Activated naive CD4-positive, alpha-beta T cell treated with anti-CD3 and anti-CD28 coated beads for 36 hours (primary cell): ENCODE results near the gene VEGFA. TPM values are rescaled to one million over a fixed set of nuclear protein-coding genes. Genes with fewer than 3 reads are reported as not detected.

ENCODE experiments used
- CTCF ChIA-PET: fragments of 350-600 bp; sonication (Branson Sonifier 250); formaldehyde crosslinking; loops from one replicate; lab custom pipeline; 2021; ENCODE audit warnings: antibody characterized with exemption; lab: Charles Lee
- DNase-seq: peaks from one replicate; pipeline ENCODE4 v3.0.0-alpha.2; 2020
- H3K27ac Mint-ChIP-seq: one replicate; pipeline ENCODE4 v1.8.0; 2021; ENCODE audit warnings: mild to moderate bottlenecking, mixed read lengths
- H3K27me3 Mint-ChIP-seq: one replicate; pipeline ENCODE4 v1.8.0; 2021; ENCODE audit warnings: low read depth, mixed read lengths
- H3K36me3 Mint-ChIP-seq: one replicate; pipeline ENCODE4 v1.8.0; 2021; ENCODE audit warnings: low read depth, mixed read lengths
- H3K4me1 Mint-ChIP-seq: one replicate; pipeline ENCODE4 v1.8.0; 2021; ENCODE audit warnings: low read depth, mixed read lengths
- H3K4me3 Mint-ChIP-seq: one replicate; pipeline ENCODE4 v1.8.0; 2021; ENCODE audit warnings: mild to moderate bottlenecking, moderate library complexity, mixed read lengths
- H3K9me3 Mint-ChIP-seq: one replicate; pipeline ENCODE4 v1.8.0; 2021; ENCODE audit warnings: mixed read lengths
- intact Hi-C: fragments of 100-400 bp; cut with micrococcal nuclease; formaldehyde crosslinking; loops from one replicate; pipeline ENCODE4 v1.15.1; 2023
- total RNA-seq, 2 experiments: library from RNA; stranded (reverse); gene quantifications; one replicate each; pipeline ENCODE4 v1.2.3, GENCODE V29; 2021

Gene VEGFA
- total RNA-seq, 2 experiments from 2014 or later = 35.9 to 37.3 TPM

- H3K9me3 Mint-ChIP-seq = no peaks in the 10 kb centered on the region
- H3K36me3 Mint-ChIP-seq = peaks cover 17% of the 10 kb centered on the region
- H3K4me3 Mint-ChIP-seq = no peak overlapping the region
- CTCF ChIA-PET = interaction anchor here (1.0 kb wide), 1 partner anchor 62 kb away, joined by 3 read pairs; no protein-coding TSS in a partner anchor
- no peaks in the 10 kb centered on the region for H3K4me1 Mint-ChIP-seq
- intact Hi-C loops = no loop called here
- no peak for DNase-seq
- no peaks in the 10 kb centered on the region for H3K27me3 Mint-ChIP-seq
- no peak overlapping the region for H3K27ac Mint-ChIP-seq
Observed at GRCh38 chr6:43786664-43787329, 16.8 kb downstream of the VEGFA start.

GRCh38 chr6:43788301-43788700 lies 18.3 kb downstream of the VEGFA start:
- Mint-ChIP-seq H3K27ac (no peak overlapping the region), H3K4me3 (no peak overlapping the region), H3K27me3 (no peaks in the 10 kb centered on the region), H3K9me3 (no peaks in the 10 kb centered on the region), H3K4me1 (no peaks in the 10 kb centered on the region), H3K36me3 (peaks cover 14% of the 10 kb centered on the region)
- CTCF ChIA-PET = interaction anchor here (0.7 to 1.4 kb wide), 2 partner anchors 14 to 26 kb away, joined by 3 read pairs; no protein-coding TSS in a partner anchor
- intact Hi-C loops = no loop called here
- no peak for DNase-seq

- Mint-ChIP-seq H3K4me1 (no peaks in the 10 kb centered on the region), H3K27me3 (no peaks in the 10 kb centered on the region), H3K9me3 (no peaks in the 10 kb centered on the region), H3K27ac (no peak overlapping the region), H3K36me3 (peaks cover 7% of the 10 kb centered on the region), H3K4me3 (no peak overlapping the region)
- no peak for DNase-seq
- CTCF ChIA-PET = interaction anchor here (0.7 to 1.4 kb wide), 2 partner anchors 15 to 20 kb away, joined by 3 read pairs; no protein-coding TSS in a partner anchor
- intact Hi-C loops = no loop called here
Observed at GRCh38 chr6:43789447-43789846, 19.4 kb downstream of the VEGFA start.

- intact Hi-C loops = no loop called here
Observed at GRCh38 chr6:43790031-43790430, 20.0 kb downstream of the VEGFA start.

GRCh38 chr6:43791745-43792422 lies 21.9 kb downstream of the VEGFA start:
- no peaks in the 10 kb centered on the region for H3K9me3 Mint-ChIP-seq
- no peak overlapping the region for H3K27ac Mint-ChIP-seq
- H3K4me1 Mint-ChIP-seq = no peaks in the 10 kb centered on the region
- intact Hi-C loops = no loop called here
- no peak overlapping the region for H3K4me3 Mint-ChIP-seq
- no peaks in the 10 kb centered on the region for H3K27me3 Mint-ChIP-seq
- DNase-seq = no peak
- CTCF ChIA-PET = interaction anchor here (0.6 to 0.9 kb wide), 2 partner anchors 124 to 125 kb away, joined by 3 to 4 read pairs; no protein-coding TSS in a partner anchor
- H3K36me3 Mint-ChIP-seq = no peaks in the 10 kb centered on the region

More at GRCh38 chr6:43790031-43790430, 20.0 kb downstream of the VEGFA start:
- Mint-ChIP-seq H3K4me1 (no peaks in the 10 kb centered on the region), H3K27ac (no peak overlapping the region), H3K27me3 (no peaks in the 10 kb centered on the region), H3K4me3 (no peak overlapping the region), H3K36me3 (peaks cover 2% of the 10 kb centered on the region), H3K9me3 (no peaks in the 10 kb centered on the region)
- no peak for DNase-seq
- CTCF ChIA-PET = no interaction called here

GRCh38 chr6:43793154-43793874 lies 23.3 kb downstream of the VEGFA start:
- Mint-ChIP-seq H3K27me3 (no peaks in the 10 kb centered on the region), H3K36me3 (no peaks in the 10 kb centered on the region), H3K4me3 (no peak overlapping the region), H3K9me3 (no peaks in the 10 kb centered on the region), H3K4me1 (no peaks in the 10 kb centered on the region), H3K27ac (no peak overlapping the region)
- intact Hi-C loops = no loop called here
- no peak for DNase-seq
- CTCF ChIA-PET = no interaction called here

- CTCF ChIA-PET = no interaction called here
- Mint-ChIP-seq H3K27me3 (no peaks in the 10 kb centered on the region), H3K27ac (no peak overlapping the region), H3K9me3 (no peaks in the 10 kb centered on the region), H3K4me3 (no peak overlapping the region), H3K4me1 (no peaks in the 10 kb centered on the region), H3K36me3 (no peaks in the 10 kb centered on the region)
- DNase-seq = no peak
- intact Hi-C loops = no loop called here
Observed at GRCh38 chr6:43793875-43794242, 23.8 kb downstream of the VEGFA start.

- H3K27me3 Mint-ChIP-seq = no peaks in the 10 kb centered on the region
- CTCF ChIA-PET = interaction anchor here (0.5 kb wide), 1 partner anchor 265 kb away, joined by 3 read pairs; no protein-coding TSS in a partner anchor
- intact Hi-C loops = no loop called here
Observed at GRCh38 chr6:43795421-43795820, 25.4 kb downstream of the VEGFA start.

GRCh38 chr6:43796168-43796567 lies 26.2 kb downstream of the VEGFA start:
- no peaks in the 10 kb centered on the region for H3K27me3 Mint-ChIP-seq
- H3K27ac Mint-ChIP-seq = no peak overlapping the region
- CTCF ChIA-PET = interaction anchor here (1.3 kb wide), 1 partner anchor 28 kb away, joined by 4 read pairs; no protein-coding TSS in a partner anchor
- no peaks in the 10 kb centered on the region for H3K9me3 Mint-ChIP-seq
- H3K36me3 Mint-ChIP-seq = no peaks in the 10 kb centered on the region
- DNase-seq = no peak
- intact Hi-C loops = no loop called here
- H3K4me3 Mint-ChIP-seq = no peak overlapping the region
- H3K4me1 Mint-ChIP-seq = peaks cover 7% of the 10 kb centered on the region

More at GRCh38 chr6:43795421-43795820, 25.4 kb downstream of the VEGFA start:
- Mint-ChIP-seq H3K36me3 (no peaks in the 10 kb centered on the region), H3K4me3 (no peak overlapping the region), H3K27ac (no peak overlapping the region), H3K4me1 (peaks cover 7% of the 10 kb centered on the region), H3K9me3 (no peaks in the 10 kb centered on the region)
- no peak for DNase-seq

- Mint-ChIP-seq H3K27ac (no peak overlapping the region), H3K27me3 (no peaks in the 10 kb centered on the region)
Observed at GRCh38 chr6:43796903-43797890, 27.2 kb downstream of the VEGFA start.

GRCh38 chr6:43797919-43798318 lies 27.9 kb downstream of the VEGFA start:
- CTCF ChIA-PET = interaction anchor here (1.0 kb wide), 1 partner anchor 25 kb away, joined by 3 read pairs; no protein-coding TSS in a partner anchor
- no peak overlapping the region for H3K27ac Mint-ChIP-seq
- intact Hi-C loops = no loop called here
- H3K4me3 Mint-ChIP-seq = no peak overlapping the region
- peaks cover 7% of the 10 kb centered on the region for H3K4me1 Mint-ChIP-seq
- DNase-seq = no peak
- no peaks in the 10 kb centered on the region for H3K9me3 Mint-ChIP-seq
- H3K27me3 Mint-ChIP-seq = no peaks in the 10 kb centered on the region
- H3K36me3 Mint-ChIP-seq = no peaks in the 10 kb centered on the region

More at GRCh38 chr6:43796903-43797890, 27.2 kb downstream of the VEGFA start:
- intact Hi-C loops = no loop called here
- Mint-ChIP-seq H3K36me3 (no peaks in the 10 kb centered on the region), H3K4me1 (peaks cover 7% of the 10 kb centered on the region), H3K4me3 (no peak overlapping the region), H3K9me3 (no peaks in the 10 kb centered on the region)
- CTCF ChIA-PET = interaction anchor here (1.0 to 1.3 kb wide), 2 partner anchors 24 to 29 kb away, joined by 3 to 4 read pairs; no protein-coding TSS in a partner anchor
- DNase-seq = no peak
